Transverse colon (tissue), 4 donors: ENCODE data around the gene TMEM132C.

Experiments used
- CTCF ChIP-seq, 5 experiments: fragments of 200-600 bp in 3 of 5; fragments of 450-650 bp in 2 of 5; sonication (generic) in 3 of 5; IDR thresholded peaks; 1 replicate in 2 of 5; 2 replicates in 3 of 5; pipeline ENCODE4 v1.5.1; 2016 to 2017; ENCODE audit warnings: antibody characterized with exemption in 5 of 5, inconsistent platforms in 3 of 5, mild to moderate bottlenecking in 2 of 5, moderate library complexity in 1 of 5
- POLR2AphosphoS5 ChIP-seq, 3 donors: sonication (generic); formaldehyde crosslinking; IDR thresholded peaks; one replicate each; pipeline ENCODE4 v1.6.1; 2016; ENCODE audit warnings: antibody characterized with exemption in 3 of 3

GRCh38 chr12:128595609-128596008 lies 328.6 kb downstream of the TMEM132C start:
- TF ChIP-seq CTCF (IDR thresholded peaks at IDR 0.05), result no peak
- TF ChIP-seq POLR2AphosphoS5 (IDR thresholded peaks at IDR 0.05), result no peak
